Placental pericyte (primary cell): ENCODE data around the gene SLC17A7. TPM values are rescaled to one million over a fixed set of nuclear protein-coding genes. Genes with fewer than 3 reads are reported as not detected.

Experiments
- small RNA-seq: library from RNA; depleted of rRNA; stranded (forward); fragments of <200 nt; gene quantifications from one replicate; pipeline ENCODE3, GENCODE V24; 2012; ENCODE audit warnings: low replicate concordance
- total RNA-seq: library from RNA; depleted of rRNA; stranded (reverse); fragments of >200 nt; gene quantifications from 2 replicates; pipeline ENCODE4 v1.2.3, GENCODE V29; 2012

The SLC17A7 gene
- total RNA-seq = not detected in 2 replicates

DNA sequence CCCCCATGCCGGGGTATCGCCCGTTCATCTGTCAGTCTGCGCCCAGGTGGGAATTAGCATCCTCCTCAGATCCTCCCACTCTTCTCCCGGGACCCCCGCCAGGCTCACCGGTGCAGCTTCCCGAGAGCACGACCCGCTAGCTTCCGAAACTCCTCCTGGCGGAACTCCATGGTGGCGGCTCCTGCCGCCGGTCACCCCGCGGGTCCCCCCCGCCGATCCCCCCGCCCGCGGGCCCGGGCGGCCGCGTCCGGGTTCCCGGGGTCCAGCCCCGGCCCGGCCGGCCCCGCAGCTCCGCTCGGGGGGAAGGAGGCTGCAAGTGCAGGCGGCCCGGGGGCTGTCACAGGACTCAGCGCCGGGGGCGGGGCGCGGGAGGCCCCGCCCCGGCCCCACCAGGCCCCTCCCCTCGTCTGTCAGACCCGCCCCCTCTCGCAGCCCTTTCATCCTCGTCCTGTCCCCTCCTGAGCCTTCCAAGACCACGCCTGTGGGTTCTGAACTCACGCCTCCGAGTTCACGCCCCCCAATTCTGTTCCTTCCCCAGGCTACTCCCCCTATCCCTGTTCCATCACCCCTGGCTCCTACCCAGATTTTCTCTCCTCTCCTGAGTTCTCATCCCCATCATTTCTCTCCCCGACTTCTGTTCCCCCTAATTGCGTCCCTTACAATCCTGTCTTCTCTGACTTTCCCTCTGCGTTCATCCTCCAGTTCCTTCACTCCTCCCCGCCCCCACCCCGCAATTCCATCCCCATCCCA, at the start of gene SLC17A7:
TSS of gene SLC17A7 (minus strand) at position 318 of the 750 bp plus-strand sequence. CDS start at position 170, 148 bp downstream.

DNA sequence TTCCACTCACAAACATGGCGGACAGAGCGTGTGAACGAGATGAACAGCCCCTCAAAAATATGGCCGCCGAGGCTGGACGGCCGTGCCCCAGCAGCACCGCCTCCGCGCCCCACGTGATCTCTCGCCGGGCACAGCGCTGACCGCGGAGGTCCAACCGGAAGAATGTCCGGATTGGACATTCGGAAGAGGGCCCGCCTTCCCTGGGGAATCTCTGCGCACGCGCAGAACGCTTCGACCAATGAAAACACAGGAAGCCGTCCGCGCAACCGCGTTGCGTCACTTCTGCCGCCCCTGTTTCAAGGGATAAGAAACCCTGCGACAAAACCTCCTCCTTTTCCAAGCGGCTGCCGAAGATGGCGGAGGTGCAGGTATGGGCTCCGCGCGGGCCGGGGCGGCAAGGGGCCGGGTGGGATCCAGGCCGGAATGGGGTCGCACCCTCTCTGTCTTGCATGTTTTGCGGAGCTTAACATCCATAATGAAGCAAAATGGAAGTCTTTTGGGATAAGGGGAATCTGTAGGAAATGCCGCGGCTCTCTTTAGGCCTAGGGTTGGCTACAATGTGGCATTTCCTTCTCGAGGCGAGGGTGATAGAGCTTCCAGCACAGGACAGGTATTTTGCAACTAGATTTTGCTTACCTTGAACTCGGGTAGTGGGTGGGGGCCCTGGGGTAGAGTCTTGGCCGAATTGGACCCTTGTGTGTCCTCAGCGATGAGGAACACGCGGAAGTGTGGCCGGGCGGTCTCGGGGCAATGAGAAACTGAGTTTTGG, 46.1 kb upstream of the SLC17A7 start, which contains the start of gene RPL13A:
TSS of gene RPL13A (plus strand) at position 332 of the 769 bp plus-strand sequence. CDS start at position 354, 22 bp downstream.

GRCh38 chr19:49473868-49474541, 32.7 kb upstream of the SLC17A7 start, which contains the start of gene FLT3LG:
FLT3LG (plus strand) TSS chr19:49474215; CDS start chr19:49474640, 425 bp downstream.

GRCh38 chr19:49453013-49453756, 11.9 kb upstream of the SLC17A7 start, which contains the start of gene ALDH16A1:
ALDH16A1 (plus strand) TSS chr19:49453225; CDS start chr19:49453332, 107 bp downstream.

GRCh38 chr19:49451430-49452181, 10.3 kb upstream of the SLC17A7 start, which contains the start of gene PIH1D1:
PIH1D1 (minus strand) TSS chr19:49451814; CDS start chr19:49451574, 240 bp downstream.

DNA sequence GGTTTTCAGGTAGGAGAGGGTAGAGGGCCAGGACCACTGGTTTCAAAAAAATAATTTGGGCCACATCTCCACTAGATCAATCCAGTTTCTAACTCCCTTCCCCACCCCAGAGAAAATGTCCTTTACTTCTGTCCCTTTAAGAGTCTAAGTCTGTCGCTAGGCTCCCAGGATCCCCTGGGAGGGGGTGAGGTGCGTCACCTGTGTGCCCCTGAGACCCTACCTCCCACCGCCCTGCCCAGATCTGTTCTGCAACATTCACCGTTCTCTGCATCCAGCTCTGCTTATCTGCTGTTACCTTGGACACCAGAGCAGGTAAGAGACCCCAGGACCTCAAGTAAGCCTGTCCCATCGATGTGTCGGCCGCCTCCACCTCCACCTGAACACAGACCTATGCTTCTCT, 16.1 kb downstream of the SLC17A7 start, which contains the start of gene GFY:
TSS of gene GFY (plus strand) at position 211 of the 400 bp plus-strand sequence. CDS start 1,043 bp downstream, outside the sequence.

GRCh38 chr19:49423071-49423984, 18.0 kb downstream of the SLC17A7 start, which contains the start of gene PTH2:
PTH2 (minus strand) TSS chr19:49423441; CDS start chr19:49423339, 102 bp downstream.

DNA sequence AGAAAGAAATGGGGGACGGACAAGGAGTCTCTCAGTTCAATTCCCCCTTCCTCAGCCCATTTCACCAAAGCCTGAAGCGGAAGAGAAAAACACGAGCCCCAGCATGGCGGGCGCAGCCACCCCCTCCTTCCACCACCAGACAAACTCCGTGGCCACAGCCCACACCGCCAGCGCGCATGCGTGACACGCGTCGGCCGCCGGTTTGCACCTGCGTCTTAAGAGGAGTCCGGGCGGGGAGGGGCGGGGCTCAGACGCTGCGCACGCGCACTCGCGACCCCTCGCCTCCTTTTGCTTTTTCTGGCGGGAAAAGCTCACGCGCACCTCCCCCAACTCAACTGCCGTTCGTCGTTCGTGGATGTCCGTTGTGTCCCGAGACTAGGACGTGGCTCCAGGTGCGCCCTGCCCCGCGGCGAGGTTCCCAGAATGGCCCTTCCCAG, 53.4 kb downstream of the SLC17A7 start, which contains the start of gene KASH5:
TSS of gene KASH5 (plus strand) at position 314 of the 437 bp plus-strand sequence. CDS start 2,635 bp downstream, outside the sequence.

Small RNA genes lying within 50 kb of the gene (small RNA-seq; reads per million reads assigned to genes)
- gene SNORD32A (not detected), gene SNORD33 (not detected), gene SNORD34 (not detected), gene SNORD35A (not detected)

Other genes starting within 250 kb of the SLC17A7 start
- gene SLC6A16, start 116.3 kb downstream of the SLC17A7 start, total RNA-seq = under 0.01 and 0.44 TPM in 2 replicates
- not detected in 2 replicates for gene CD37, start 106.1 kb downstream of the SLC17A7 start, total RNA-seq
- 18.2 and 44.2 TPM in 2 replicates for gene TEAD2, start 79.1 kb downstream of the SLC17A7 start, total RNA-seq
- not detected in 2 replicates for gene DKKL1, start 77.7 kb downstream of the SLC17A7 start, total RNA-seq
- gene KASH5, start 53.3 kb downstream of the SLC17A7 start, total RNA-seq = under 0.01 TPM in 1 of 2 replicates, not detected in the other
- gene PTH2, start 18.1 kb downstream of the SLC17A7 start, total RNA-seq = not detected in 2 replicates
- gene GFY, start 16.1 kb downstream of the SLC17A7 start, total RNA-seq = not detected in 2 replicates
- gene PIH1D1, start 10.3 kb upstream of the SLC17A7 start, total RNA-seq = 95.1 and 138 TPM in 2 replicates
- 30.4 and 40.1 TPM in 2 replicates for gene ALDH16A1, start 11.7 kb upstream of the SLC17A7 start, total RNA-seq
- 4.8 and 6.9 TPM in 2 replicates for gene FLT3LG, start 32.7 kb upstream of the SLC17A7 start, total RNA-seq
- 1,545 and 2,202 TPM in 2 replicates for gene RPL13A, start 46.1 kb upstream of the SLC17A7 start, total RNA-seq
- 1,493 and 6,336 TPM in 2 replicates for gene RPS11, start 54.9 kb upstream of the SLC17A7 start, total RNA-seq
- gene FCGRT, start 71.1 kb upstream of the SLC17A7 start, total RNA-seq = 24.9 and 84.7 TPM in 2 replicates
- gene RCN3, start 86.5 kb upstream of the SLC17A7 start, total RNA-seq = 142 and 264 TPM in 2 replicates
- 72.2 and 106 TPM in 2 replicates for gene NOSIP, start 139.0 kb upstream of the SLC17A7 start, total RNA-seq
- 0.14 and 0.22 TPM in 2 replicates for gene PRRG2, start 139.8 kb upstream of the SLC17A7 start, total RNA-seq
- 6.9 and 9.0 TPM in 2 replicates for gene PRR12, start 149.7 kb upstream of the SLC17A7 start, total RNA-seq
- 43.5 and 62.8 TPM in 2 replicates for gene RRAS, start 198.6 kb upstream of the SLC17A7 start, total RNA-seq
- 21.7 and 35.6 TPM in 2 replicates for gene SCAF1, start 200.7 kb upstream of the SLC17A7 start, total RNA-seq
- 38.3 and 72.3 TPM in 2 replicates for gene IRF3, start 224.3 kb upstream of the SLC17A7 start, total RNA-seq
- 3.3 and 16.2 TPM in 2 replicates for gene BCL2L12, start 224.4 kb upstream of the SLC17A7 start, total RNA-seq
- gene PRMT1, start 235.7 kb upstream of the SLC17A7 start, total RNA-seq = 350 and 388 TPM in 2 replicates
- gene ADM5, start 248.1 kb upstream of the SLC17A7 start, total RNA-seq = 0.22 and 1.1 TPM in 2 replicates
- gene CPT1C, start 249.6 kb upstream of the SLC17A7 start, total RNA-seq = 4.4 and 11.7 TPM in 2 replicates